Renal pelvis (tissue), 4 donors: ENCODE results near the gene CTNNBIP1. TPM values are rescaled to one million over a fixed set of nuclear protein-coding genes. Genes with fewer than 3 reads are reported as not detected.

Experiments used
- DNase-seq: peaks from one replicate; pipeline ENCODE4 v3.0.0-alpha.2; 2013
- polyA plus RNA-seq, 3 donors: library from polyadenylated mRNA; unstranded; fragments of 120-200 nt; gene quantifications; one replicate each; pipeline ENCODE4 v1.2.1, GENCODE V29; 2013; ENCODE audit not compliant: insufficient read length in 3 of 3

CTNNBIP1 gene
- polyA plus RNA-seq, 3 donors: 29.0 to 37.8 (median 33.4) TPM

- no peak for DNase-seq
These were observed 629 bp downstream of the CTNNBIP1 start for GRCh38 chr1:9909234-9910046.

DNA sequence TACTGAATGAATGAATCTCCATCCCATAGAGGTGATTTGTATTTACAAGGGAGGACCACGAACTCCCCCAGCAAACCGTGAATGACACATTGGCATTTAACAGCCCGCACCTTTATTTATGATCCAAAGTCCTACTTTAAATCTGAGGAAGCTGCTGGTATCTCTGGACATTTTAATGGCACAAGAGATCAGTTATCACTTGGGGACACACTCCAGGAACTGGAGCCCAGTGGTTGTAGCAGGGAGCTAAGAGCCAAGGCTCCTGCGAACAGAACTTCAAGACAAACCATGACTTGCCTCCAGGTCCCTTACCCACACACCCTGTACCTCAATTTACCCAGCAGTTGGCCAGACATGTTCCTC is 1.2 kb downstream of the CTNNBIP1 start:
- DNase-seq: no peak

DNA sequence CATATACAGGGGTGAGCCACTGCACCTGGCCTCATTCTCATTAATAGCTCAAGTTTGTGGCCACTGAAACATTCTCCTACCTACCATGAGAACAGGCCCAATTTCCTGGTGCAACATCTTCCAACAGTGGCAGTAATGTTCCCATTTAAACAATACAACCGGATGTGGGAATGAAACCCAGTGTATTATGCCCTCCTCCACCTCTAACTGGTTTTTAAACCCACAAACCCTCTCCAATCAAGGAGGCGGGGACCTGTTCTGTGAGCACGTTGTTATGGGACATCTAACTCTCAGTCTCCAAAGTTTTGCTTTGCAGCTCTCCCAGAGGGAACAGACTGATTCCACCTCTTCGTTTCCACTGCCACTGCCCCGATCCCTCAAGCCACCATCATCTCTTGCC is 2.6 kb downstream of the CTNNBIP1 start:
- no peak for DNase-seq

DNA sequence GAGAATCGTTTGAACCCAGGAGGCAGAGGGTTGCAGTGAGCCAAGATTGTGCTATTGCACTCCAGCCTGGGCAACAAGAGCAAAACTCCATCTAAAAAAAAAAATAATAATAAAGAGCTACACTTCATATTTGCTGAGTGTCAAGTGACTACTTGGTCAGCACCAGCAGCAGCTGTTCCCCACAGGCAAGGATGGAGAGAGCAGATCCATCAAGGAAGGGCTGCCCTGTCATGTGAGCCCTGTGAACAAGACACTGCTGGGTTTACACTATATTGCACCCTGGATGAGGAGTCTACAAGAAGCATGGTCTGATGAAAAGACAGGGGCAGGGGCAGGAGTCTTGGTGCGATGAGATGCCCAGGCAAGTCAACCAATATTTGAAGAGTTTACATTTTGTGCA is 3.6 kb downstream of the CTNNBIP1 start:
- DNase-seq: no peak

- DNase-seq: no peak
These were observed 5.1 kb downstream of the CTNNBIP1 start for GRCh38 chr1:9905010-9905409.

- DNase-seq: no peak
These were observed 5.5 kb downstream of the CTNNBIP1 start for GRCh38 chr1:9904596-9904995.

DNA sequence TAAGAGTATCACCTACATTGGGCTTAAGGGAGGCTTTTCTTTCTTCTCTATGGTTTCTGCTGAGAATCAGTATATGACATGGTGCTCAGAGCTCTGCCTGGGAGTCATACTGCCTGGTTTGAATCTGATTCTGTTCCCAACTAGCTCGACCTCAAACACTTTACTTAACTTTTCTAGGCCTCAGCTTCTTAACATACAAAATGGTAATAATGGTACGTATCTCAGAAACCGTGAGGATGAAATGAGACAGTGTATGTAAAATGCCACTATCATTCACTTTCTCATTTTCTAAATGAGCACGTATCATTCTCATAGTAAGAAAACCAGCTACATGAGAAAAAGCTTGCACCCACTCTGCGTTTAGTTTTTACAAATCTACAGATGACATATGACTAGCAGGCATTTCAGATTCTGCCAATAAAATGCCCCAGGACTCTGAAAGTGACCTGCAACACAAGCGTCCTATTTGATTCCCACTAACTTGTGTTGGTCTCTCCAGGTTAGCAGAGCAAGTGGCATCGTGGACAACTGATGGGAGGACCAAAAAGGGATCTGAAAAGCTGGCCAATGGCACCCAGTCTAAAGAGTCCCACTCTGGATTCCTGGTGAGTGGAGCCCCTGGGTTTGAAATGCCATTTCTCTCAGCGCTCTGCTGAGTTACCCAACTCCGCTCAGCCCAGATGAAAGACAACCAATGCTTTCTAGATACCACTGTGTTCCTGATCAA is 6.1 kb downstream of the CTNNBIP1 start:
- no peak for DNase-seq

DNA sequence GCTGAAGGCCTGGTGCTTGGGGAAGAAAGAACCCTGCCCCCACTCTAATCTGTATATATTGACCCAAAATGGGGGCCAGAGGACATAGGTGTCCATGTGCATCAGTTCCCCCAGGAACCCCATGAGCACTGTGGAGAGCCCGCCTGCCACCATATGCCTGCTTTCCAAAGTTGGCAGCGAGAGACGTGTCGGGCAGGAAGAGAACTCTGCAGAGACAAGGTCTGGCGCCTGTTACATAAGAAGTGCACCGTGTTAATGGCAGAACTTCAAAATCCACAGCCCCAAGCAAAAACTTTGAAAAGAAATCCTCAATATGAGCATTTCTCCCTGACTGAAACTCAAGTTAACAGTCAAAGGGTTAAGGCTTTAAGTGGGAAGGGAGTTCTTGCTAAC is 8.0 kb downstream of the CTNNBIP1 start:
- DNase-seq: no peak

- DNase-seq: no peak
These were observed 8.7 kb downstream of the CTNNBIP1 start for GRCh38 chr1:9901148-9902059.

- DNase-seq: no peak
These were observed 9.7 kb downstream of the CTNNBIP1 start for GRCh38 chr1:9900142-9901043.

DNA sequence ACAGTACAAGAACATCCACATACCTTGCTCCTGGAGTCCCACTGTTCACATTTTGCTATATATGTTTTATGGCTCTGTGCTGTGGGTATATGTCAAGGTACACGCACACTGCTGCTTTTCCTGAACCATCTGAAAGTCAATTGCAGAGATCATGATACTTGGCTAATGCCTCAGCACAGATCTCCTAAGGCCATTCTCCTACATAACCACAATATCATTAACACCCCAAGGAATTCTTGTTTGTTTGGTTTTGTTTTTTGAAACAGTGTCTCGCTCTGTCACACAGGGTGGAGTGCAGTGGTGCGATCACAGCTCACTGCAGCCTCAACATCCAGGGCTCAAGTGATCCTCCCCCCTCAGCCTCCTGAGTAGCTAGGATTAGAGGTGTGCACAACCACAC is 16.0 kb downstream of the CTNNBIP1 start:
- no peak for DNase-seq

DNA sequence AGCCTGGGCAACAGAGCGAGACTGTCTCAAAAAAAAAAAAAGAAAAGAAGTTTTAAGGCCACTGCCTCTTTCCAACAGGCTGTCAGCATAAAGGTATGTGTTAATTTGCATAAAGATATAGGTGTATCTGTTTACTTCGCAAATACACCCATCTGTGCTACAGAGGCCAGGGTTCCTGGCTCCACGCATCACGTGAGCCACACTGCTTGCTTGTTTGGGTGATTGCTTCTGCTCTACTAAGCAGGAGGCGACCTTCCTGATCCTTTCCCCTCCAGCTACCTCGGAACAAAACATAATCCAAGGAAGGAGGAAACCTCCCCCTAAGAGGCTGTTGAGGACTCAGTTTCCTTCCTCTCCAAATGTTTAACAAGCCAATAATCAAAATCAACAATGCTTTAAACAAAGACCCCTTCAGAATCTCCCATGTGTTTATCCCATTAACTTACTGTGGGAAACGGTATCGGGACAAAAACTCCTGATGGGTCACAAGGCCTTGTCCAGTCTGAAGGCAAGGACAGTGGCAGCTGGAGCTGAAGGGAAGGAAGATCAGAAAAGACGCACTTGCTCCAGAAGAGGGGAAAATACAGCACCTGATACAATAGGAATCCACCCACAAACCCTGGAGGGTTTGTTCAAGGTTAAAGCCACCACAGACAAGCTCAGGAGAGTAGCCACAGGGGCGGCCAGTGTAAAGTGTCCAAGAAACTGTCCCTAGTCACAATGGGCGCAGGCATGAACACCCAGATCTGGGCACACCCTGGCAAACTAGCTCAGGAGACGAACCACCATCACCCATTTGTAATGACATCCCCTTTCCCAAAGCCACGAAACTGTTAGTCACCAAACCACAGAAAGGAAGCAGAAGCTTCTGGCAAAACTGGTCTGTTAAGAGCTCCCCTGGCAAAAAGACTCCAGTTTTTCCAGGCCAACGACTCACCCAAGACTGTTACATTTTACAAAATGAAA is 17.2 kb downstream of the CTNNBIP1 start:
- no peak for DNase-seq

DNA sequence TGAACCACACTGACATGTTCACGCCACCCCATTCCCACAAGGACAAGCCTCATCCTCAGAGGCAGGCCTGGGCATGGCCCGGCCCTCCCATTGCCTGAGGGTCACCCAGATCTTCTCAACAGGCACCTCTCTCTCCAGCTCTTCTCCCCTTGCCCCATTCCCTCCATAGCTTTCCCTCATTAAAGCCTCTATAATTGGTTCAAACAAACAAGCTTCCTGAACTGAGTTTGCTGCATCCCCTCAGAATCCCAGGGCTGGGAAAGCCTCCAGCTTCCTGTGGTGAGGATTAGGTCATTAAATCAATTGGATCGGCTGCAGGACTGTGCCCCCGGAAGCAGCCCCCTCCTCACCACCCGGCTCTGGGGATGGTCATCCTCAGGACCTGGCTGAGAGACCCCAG is 18.9 kb downstream of the CTNNBIP1 start:
- DNase-seq: no peak

GRCh38 chr1:9890224-9890731 is 19.8 kb downstream of the CTNNBIP1 start:
- no peak for DNase-seq

DNA sequence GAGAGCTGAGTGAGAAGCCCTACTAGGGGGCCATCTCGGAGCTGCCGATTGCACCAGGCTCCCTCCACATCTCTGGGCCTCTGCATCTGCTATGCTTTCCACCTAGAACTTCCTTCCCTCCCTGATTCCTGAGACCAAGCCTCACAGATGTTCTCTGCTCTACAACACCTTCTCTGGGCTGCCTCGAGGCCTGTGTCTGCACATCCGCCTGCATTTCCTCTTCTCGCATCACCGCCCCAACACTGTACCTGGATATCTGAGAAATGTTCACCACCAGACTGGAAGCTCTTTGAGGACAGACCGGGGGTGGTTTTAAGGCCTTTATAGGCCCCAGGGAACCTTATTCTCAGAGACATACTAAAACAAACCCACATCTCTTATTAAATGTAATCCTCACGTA is 20.7 kb downstream of the CTNNBIP1 start:
- DNase-seq: no peak

GRCh38 chr1:9888886-9889285 is 21.2 kb downstream of the CTNNBIP1 start:
- DNase-seq: no peak

DNA sequence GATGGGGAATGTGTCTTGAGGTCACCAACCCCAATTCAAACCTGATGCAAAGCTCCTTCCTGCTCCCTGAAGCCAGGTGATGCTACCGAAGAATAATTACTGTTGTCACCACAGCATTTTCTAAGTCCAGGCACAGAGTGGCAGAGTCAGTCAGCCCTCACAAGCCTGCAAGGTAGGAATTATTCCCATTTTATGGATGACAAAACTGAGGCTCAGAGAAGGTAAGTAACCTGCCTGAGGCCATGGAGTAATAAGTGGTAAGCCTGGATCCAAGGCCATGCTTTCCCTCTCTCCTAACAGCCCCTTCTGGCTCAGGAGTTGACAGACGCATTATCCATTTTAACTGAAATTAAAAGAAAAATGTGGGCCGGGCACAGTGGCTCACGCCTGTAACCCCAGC is 23.0 kb downstream of the CTNNBIP1 start:
- DNase-seq: no peak

DNA sequence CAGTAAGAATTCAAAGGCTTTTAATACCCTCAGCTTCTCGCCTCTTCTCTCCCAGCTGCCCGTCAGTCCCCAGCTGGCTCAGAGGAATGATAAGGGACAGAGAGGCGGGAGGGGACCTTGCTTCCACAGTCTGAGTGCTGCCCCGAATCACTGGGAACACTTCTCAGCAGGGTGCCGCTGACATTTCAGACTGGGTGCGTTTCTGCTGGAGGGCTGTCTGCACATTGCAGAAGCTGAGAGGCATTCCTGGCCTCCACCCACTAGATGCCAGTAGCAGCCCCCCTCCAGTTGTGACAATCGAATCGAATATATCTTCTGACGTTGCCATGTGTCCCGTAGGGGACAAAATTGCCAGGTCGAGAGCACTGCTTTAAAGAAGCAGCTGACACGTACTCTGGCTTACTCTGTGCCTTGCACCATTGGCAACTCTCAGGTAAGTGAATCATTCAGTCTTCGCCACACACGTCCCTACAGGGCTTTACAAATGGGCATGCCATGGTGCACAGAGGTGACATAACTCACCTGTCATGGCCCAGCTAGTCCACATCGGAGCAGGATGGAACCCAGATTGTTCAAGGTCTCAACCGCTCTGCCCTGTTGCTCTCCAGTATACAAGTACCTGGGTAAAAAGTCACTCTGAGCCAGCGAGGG is 23.9 kb downstream of the CTNNBIP1 start:
- DNase-seq: no peak

DNA sequence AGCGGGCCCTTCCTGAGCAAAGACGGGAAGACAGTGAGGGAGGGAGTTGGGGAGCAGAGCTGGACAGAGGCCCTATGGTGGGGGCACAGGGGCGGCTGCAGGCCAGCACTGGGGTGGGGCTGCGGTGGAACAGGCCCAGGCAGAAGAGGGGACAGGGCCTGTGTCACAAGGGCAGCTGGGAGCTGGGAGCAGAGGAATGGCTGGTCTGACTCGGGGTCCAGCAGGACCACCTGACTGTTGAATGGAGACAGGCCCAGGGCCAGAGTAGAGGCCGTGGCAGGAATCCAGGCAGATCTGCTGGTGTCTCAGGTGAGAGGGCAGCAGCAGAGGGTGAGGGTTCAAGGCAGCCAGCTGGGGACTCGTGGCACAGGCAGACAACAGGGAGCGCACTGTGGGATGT is 25.3 kb downstream of the CTNNBIP1 start:
- no peak for DNase-seq
